T1000 (cell line): Measurements from ENCODE around the gene C16orf89.
"Not testable (repeated sequence)": the region's sequence is repeated elsewhere in the genome, so short reads cannot be mapped to it uniquely, and the experiment has no call there.

Experiments
- DNase-seq: peaks from one replicate; lab custom pipeline; 2025; ENCODE audit warnings: mixed read lengths; lab: John Stamatoyannopoulos, UW

Gene C16orf89

GRCh38 chr16:5065813-5066212 lies at the start of gene C16orf89:
C16orf89 (minus strand) TSS chr16:5065956; CDS start chr16:5065908, 48 bp downstream.
- no peak for DNase-seq

GRCh38 chr16:5110933-5111332 lies 45.2 kb upstream of the C16orf89 start:
- DNase-seq = not testable (repeated sequence)

DNA sequence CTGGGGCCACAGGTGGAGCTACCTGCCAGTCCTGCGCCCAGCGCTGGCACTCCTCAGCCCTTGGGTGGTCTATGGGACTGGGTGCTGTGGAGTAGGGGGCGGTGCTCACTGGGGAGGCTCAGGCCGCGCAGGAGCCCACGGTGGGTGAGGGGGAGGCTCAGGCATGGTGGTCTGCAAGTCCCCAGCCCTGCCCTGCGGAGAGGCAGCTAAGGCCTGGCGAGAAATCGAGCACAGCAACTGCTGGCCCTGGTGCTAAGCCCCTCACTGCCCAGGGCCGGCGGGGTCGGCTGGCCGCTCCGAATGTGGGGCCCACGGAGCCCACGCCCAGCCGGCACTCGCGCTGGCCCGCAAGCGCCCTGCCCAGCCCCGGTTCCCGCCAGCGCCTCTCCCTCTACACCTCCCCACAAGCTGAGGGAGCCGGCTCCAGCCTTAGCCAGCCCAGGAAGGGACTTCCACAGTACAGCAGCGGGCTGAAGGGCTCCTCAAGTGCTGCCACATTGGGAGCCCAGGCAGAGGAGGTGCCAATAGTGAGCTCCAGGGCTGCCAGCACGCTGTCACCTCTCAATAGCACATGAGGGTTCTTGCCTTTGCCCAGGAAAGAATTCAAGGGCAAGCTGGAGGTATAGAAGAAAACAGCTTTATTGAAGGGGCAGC lies 42.9 kb upstream of the C16orf89 start:
- no peak for DNase-seq

DNA sequence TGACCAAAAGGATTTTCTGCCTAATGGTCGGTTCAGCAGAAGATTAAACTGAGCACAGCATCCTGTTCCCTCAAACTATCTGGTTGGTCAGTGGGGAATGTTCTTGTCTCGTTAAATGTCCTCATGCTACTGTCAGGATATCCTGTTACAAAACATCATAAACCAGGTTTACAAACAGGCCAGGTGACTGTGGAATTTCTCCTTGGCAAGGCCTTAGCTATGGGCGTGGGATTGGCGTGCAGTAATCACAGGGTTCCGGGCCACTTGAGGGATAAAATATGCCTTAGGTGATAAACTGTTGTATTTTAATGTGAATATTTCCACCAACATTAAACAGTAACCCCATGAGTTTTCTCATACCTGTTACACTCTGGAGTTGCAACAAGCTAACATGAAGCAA lies 39.3 kb upstream of the C16orf89 start:
- DNase-seq = not testable (repeated sequence)

- DNase-seq = not testable (repeated sequence)
These were observed 37.7 kb upstream of the C16orf89 start for GRCh38 chr16:5103296-5104032.

DNA sequence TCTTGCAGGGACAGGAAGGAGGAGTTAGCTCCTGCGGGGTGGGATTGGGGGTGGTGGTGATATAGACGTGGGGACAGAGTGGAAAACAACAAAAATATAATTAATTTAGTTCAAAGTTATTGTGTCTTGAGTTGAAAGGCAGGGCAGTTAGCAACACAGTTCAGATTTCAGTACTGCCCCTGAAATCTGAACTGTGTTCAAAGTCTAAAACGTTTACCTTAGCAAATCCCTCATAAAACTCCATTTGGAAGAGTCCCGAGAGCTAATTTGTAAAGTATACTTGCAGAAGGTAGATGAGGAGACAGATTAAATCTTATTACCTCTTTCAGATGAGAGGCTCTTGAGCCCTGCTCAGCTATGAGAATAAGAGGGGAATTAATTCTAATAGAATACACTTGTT lies 33.4 kb upstream of the C16orf89 start:
- DNase-seq = not testable (repeated sequence)

- not testable (repeated sequence) for DNase-seq
These were observed 32.7 kb upstream of the C16orf89 start for GRCh38 chr16:5098221-5099159.

DNA sequence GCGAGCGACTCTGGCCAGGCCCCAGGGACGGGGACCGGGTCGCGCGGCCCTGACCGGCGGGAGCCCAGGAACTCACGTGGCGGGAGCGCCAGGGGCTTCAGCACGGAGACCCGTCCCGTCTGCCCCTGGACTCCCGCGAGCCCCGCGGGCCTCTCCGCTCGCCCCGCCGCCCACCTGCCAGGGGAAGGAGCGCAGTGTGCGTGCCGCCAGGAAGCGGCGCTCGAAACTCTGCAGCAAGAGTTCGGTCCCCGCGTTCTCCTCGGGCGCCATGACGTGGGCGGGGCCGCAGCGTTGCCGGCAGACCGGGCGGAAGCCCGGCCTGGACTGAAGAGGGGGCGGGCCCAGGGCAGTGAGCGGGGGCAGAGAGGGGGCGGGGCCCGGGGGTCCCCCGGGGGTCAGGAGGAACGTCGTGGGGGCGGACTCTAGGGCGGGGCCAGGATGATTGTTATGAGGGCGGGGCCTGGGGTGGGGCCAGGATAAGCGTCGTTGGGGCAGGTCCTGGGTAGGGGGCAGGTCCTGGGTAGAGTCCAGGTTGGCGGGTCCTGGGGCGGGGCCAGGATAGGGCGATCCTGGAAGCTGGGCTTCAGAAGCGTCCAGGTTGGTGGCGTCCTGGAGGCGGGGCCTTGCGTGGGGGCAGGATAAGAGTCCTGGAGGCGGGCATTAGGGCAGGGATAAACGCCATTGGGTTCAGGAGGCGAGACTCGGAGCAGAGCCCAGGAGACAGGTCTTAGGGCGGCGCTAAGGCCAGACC lies 31.9 kb upstream of the C16orf89 start, which contains the start of gene EEF2KMT:
Gene EEF2KMT (minus strand): TSS at position 326 of the 751 bp plus-strand sequence. CDS start 56 bp downstream, at position 270.
- DNase-seq = peak; percentile 99

DNA sequence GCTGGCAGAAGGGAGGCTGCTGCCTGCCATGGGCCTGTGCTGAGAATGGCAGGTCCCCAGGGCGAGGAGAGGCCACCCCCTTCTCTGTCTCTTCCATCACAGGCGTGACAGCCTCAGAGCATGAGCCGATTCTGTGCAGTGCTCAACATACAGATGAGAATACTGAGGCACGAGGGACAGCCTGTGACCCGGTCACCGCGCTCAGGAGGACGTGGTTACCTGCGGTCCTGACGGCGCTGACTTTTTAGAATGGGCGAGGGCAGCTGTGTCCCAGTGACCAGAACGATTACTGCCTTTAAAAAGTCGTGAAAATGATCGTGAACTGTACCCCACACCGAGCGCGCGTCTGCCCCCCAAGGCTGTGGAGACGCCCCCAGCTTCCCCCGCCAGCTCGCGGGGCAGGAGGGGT lies 31.3 kb upstream of the C16orf89 start:
- peak; percentile 37 for DNase-seq

GRCh38 chr16:5096437-5097060 lies 30.8 kb upstream of the C16orf89 start:
- not testable (repeated sequence) for DNase-seq

- DNase-seq = not testable (repeated sequence)
These were observed 29.5 kb upstream of the C16orf89 start for GRCh38 chr16:5095145-5095830.

GRCh38 chr16:5093746-5094145 lies 28.0 kb upstream of the C16orf89 start:
- not testable (repeated sequence) for DNase-seq

- not testable (repeated sequence) for DNase-seq
These were observed 27.3 kb upstream of the C16orf89 start for GRCh38 chr16:5093081-5093480.

GRCh38 chr16:5090592-5090991 lies 24.8 kb upstream of the C16orf89 start:
- not testable (repeated sequence) for DNase-seq

- DNase-seq = not testable (repeated sequence)
These were observed 24.3 kb upstream of the C16orf89 start for GRCh38 chr16:5089911-5090555.

DNA sequence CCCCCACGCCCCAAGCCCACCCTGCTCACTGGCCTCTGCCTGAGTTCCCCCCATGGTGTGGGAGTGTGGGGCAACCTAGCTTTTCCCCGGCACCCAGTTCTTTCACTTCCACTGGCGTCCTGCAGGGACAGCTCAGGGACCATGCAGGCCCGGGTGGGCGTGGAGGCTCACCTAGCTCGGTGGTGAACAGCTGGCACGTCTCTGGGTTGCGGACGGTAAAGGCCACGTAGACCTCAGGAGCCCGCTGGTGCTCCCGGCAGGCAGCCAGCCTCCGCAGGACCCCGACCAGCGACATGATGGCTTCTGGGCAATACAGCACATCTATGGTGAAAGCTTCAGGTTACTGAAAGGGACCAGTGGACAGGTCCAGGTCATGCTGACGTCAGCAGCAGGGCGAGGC lies 23.2 kb upstream of the C16orf89 start:
- DNase-seq = not testable (repeated sequence)

DNA sequence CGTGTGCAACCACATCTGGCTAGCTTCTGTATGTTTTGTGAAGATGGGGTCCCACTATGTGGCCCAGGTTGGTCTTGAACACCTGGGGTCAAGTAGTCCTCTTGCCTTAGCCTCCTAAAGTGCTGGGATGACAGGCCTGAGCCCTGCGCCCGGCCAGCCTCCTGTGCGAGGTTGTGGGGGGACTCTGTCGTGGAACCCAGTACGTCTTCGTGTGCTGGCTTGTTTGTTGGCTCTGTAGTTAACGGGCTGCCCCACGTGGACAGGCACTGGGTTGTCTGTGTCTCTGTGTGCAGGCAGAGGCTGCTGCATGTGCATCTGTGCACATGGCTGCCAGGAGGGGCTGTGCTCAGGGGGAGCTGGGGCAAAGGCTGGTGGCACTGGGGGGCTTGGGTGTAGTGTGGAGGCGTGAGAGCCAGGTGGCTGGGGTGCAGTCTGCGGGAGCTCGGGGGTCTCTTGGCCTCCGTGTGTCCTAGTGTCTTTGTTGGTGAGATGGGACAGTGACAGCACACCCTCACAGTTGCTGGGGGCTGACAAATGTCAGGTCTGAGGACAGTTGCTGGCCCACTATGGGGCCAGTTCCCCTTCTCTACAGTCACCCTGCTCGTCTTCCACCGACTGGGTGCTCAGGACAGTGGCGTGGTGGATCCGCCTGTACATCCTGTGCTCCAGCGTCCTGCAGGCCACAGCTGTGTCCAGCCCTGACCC lies 22.5 kb upstream of the C16orf89 start:
- not testable (repeated sequence) for DNase-seq

DNA sequence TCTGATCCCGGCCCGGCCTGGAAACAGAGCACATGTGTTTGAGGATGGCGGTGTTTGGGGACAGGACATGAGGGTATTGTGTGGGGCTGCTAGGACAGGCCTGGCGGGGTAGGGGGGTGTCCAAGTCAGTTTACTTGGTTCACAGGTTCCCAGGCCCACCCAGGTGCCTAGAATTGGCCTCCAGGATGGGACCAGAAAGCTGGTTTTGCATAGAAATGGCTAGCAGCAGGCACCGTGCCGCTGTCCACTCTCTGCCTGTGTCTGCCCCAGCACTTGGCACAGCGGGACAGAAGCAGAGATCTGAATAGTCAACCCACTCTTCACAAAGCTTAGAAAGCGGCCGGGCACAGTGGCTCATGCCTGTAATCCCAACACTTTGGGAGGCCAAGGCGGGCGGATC lies 20.0 kb upstream of the C16orf89 start:
- DNase-seq = not testable (repeated sequence)

GRCh38 chr16:5084802-5085201 lies 19.0 kb upstream of the C16orf89 start:
- DNase-seq = peak; percentile 21
